GM21576 (cell line): ENCODE measurements around the gene SLC16A4.
"Not testable (repeated sequence)": the region's sequence is repeated elsewhere in the genome, so short reads cannot be mapped to it uniquely, and the experiment has no call there.

Source experiments
- ATAC-seq: cut with Tn5 transposase; IDR thresholded peaks from one replicate; pipeline ENCODE4 v1.9.1; 2021; ENCODE audit warnings: mild to moderate bottlenecking, moderate library complexity; ENCODE audit not compliant: unreplicated experiment

The SLC16A4 gene

GRCh38 chr1:110390692-110391245 is at the start of gene SLC16A4:
Gene SLC16A4 (minus strand): TSS chr1:110391026. CDS start chr1:110389323, 1,703 bp downstream.
- ATAC-seq = no peak

GRCh38 chr1:110439873-110440272 is 49.0 kb upstream of the SLC16A4 start:
- not testable (repeated sequence) for ATAC-seq

GRCh38 chr1:110438893-110439292 is 48.1 kb upstream of the SLC16A4 start:
- no peak for ATAC-seq

GRCh38 chr1:110437645-110438299 is 46.9 kb upstream of the SLC16A4 start:
- not testable (repeated sequence) for ATAC-seq

GRCh38 chr1:110436635-110437034 is 45.8 kb upstream of the SLC16A4 start:
- no peak for ATAC-seq

GRCh38 chr1:110434946-110435345 is 44.1 kb upstream of the SLC16A4 start:
- ATAC-seq = no peak

- no peak for ATAC-seq
Measured at GRCh38 chr1:110433803-110434202, 43.0 kb upstream of the SLC16A4 start.

- ATAC-seq = no peak
Measured at GRCh38 chr1:110433213-110433612, 42.4 kb upstream of the SLC16A4 start.

- ATAC-seq = no peak
Measured at GRCh38 chr1:110430901-110431300, 40.1 kb upstream of the SLC16A4 start.

- ATAC-seq = no peak
Measured at GRCh38 chr1:110430366-110430765, 39.5 kb upstream of the SLC16A4 start.

- ATAC-seq = no peak
Measured at GRCh38 chr1:110428946-110429345, 38.1 kb upstream of the SLC16A4 start.

GRCh38 chr1:110426854-110427253 is 36.0 kb upstream of the SLC16A4 start:
- no peak for ATAC-seq

GRCh38 chr1:110425612-110426152 is 34.9 kb upstream of the SLC16A4 start:
- ATAC-seq = no peak

- ATAC-seq = no peak
Measured at GRCh38 chr1:110424699-110425611, 34.1 kb upstream of the SLC16A4 start.

GRCh38 chr1:110420874-110421793 is 30.3 kb upstream of the SLC16A4 start:
- no peak for ATAC-seq

GRCh38 chr1:110420023-110420662 is 29.3 kb upstream of the SLC16A4 start:
- no peak for ATAC-seq

GRCh38 chr1:110418729-110419128 is 27.9 kb upstream of the SLC16A4 start:
- no peak for ATAC-seq

- ATAC-seq = not testable (repeated sequence)
Measured at GRCh38 chr1:110413045-110413444, 22.2 kb upstream of the SLC16A4 start.

GRCh38 chr1:110412576-110412975 is 21.8 kb upstream of the SLC16A4 start:
- no peak for ATAC-seq

GRCh38 chr1:110411173-110411735 is 20.4 kb upstream of the SLC16A4 start:
- ATAC-seq = no peak
